ENCODE measurements around the gene COLEC12. TPM values are rescaled to one million over a fixed set of nuclear protein-coding genes. Genes with fewer than 3 reads are reported as not detected.

The COLEC12 gene
- 31.6 TPM for total RNA-seq

GRCh38 chr18:500632-501405 is at the start of gene COLEC12:
COLEC12 (minus strand) TSS chr18:500701; CDS start chr18:500514, 187 bp downstream.

GRCh38 chr18:267688-268552 is 232.6 kb downstream of the COLEC12 start, which contains the start of gene THOC1:
THOC1 (minus strand) TSS chr18:268047; CDS start chr18:268019, 28 bp downstream.

Other genes with a start within 250 kb of the COLEC12 start
- 95.9 TPM for gene THOC1, start 232.7 kb downstream of the COLEC12 start, total RNA-seq
- not detected for gene CETN1, start 79.7 kb upstream of the COLEC12 start, total RNA-seq
- gene CLUL1, start 96.3 kb upstream of the COLEC12 start, total RNA-seq, result 7.8 TPM
- 42.2 TPM for gene TYMS, start 157.0 kb upstream of the COLEC12 start, total RNA-seq
- gene ENOSF1, start 211.9 kb upstream of the COLEC12 start, total RNA-seq, result 78.3 TPM